Left cardiac atrium (tissue), 2 donors: ENCODE data around the gene MRPL16. TPM values are rescaled to one million over a fixed set of nuclear protein-coding genes. Genes with fewer than 3 reads are reported as not detected.

Experiments
- total RNA-seq, 2 donors: library from RNA; stranded (reverse); fragmentation: NEBNext Ultra II Directional; extraction: Animal tissue kit (Norgen Biotek cat#: 25700); gene quantifications; one replicate each; pipeline ENCODE4 v1.2.1, GENCODE V29; 2021
- donor health status: DM: no; HTN: yes; CAD: no; lungs with severe emphysema.
- donor health status: DM: yes; HTN: yes; CAD: no.

The MRPL16 gene
- total RNA-seq, 2 donors from 2014 or later = 61.2 to 70.4 TPM

Other genes with a start within 250 kb of the MRPL16 start
- 10 to 100 TPM; 31.7 to 37.8 TPM for gene OSBP, start 195.0 kb downstream of the MRPL16 start, total RNA-seq
- gene PATL1, start 141.7 kb downstream of the MRPL16 start, total RNA-seq = 10 to 100 TPM; 21.6 to 28.2 TPM
- gene OR10V1, start 96.9 kb downstream of the MRPL16 start, total RNA-seq = not detected
- 10 to 100 TPM; 10.6 to 14.1 TPM for gene STX3, start 55.4 kb downstream of the MRPL16 start, total RNA-seq
- not detected for gene CBLIF, start 34.7 kb upstream of the MRPL16 start, total RNA-seq
- gene TCN1, start 55.7 kb upstream of the MRPL16 start, total RNA-seq = not detected
- not detected for gene OOSP3, start 68.0 kb upstream of the MRPL16 start, total RNA-seq
- gene OOSP1, start 127.7 kb upstream of the MRPL16 start, total RNA-seq = not detected
- not detected for gene OOSP4A, start 153.3 kb upstream of the MRPL16 start, total RNA-seq
- gene OOSP4B, start 206.4 kb upstream of the MRPL16 start, total RNA-seq = not detected
- gene OOSP2, start 229.6 kb upstream of the MRPL16 start, total RNA-seq = not detected
- gene MS4A3, start 245.9 kb upstream of the MRPL16 start, total RNA-seq = not detected